GM20431 (cell line): ENCODE measurements around the gene GRIN1.
"Not testable (repeated sequence)": the region's sequence is repeated elsewhere in the genome, so short reads cannot be mapped to it uniquely, and the experiment has no call there.

Experiments used
- in situ Hi-C: fragments of 300-500 bp; cut with MseI, MboI; formaldehyde crosslinking; loops from one replicate; pipeline ENCODE4 v1.15.0; 2020; ENCODE audit warnings: low sequenced_read_pairs; ENCODE audit not compliant: unreplicated experiment

Gene GRIN1

GRCh38 chr9:137110911-137111787 is 27.8 kb upstream of the GRIN1 start:
- in situ Hi-C loops, result no loop called here

GRCh38 chr9:137111788-137112563 is 27.0 kb upstream of the GRIN1 start:
- in situ Hi-C loops, result no loop called here

GRCh38 chr9:137112564-137113384 is 26.2 kb upstream of the GRIN1 start:
- in situ Hi-C loops, result no loop called here

- in situ Hi-C loops, result no loop called here
Measured at GRCh38 chr9:137113385-137114159, 25.4 kb upstream of the GRIN1 start.

- in situ Hi-C loops, result no loop called here
Measured at GRCh38 chr9:137114220-137114612, 24.7 kb upstream of the GRIN1 start.

GRCh38 chr9:137114613-137115393 is 24.2 kb upstream of the GRIN1 start, which contains the start of gene DPP7:
Gene DPP7 (minus strand): TSS chr9:137114733. CDS start chr9:137114713, 20 bp downstream.
- in situ Hi-C loops, result no loop called here

GRCh38 chr9:137115394-137116026 is 23.4 kb upstream of the GRIN1 start:
- in situ Hi-C loops, result no loop called here

- in situ Hi-C loops, result no loop called here
Measured at GRCh38 chr9:137116027-137116507, 22.9 kb upstream of the GRIN1 start.

GRCh38 chr9:137116728-137117127 is 22.2 kb upstream of the GRIN1 start:
- in situ Hi-C loops, result no loop called here

GRCh38 chr9:137117269-137117731 is 21.7 kb upstream of the GRIN1 start:
- in situ Hi-C loops, result no loop called here

GRCh38 chr9:137118092-137118603 is 20.8 kb upstream of the GRIN1 start:
- in situ Hi-C loops, result not testable (repeated sequence)

GRCh38 chr9:137121927-137122795 is 16.8 kb upstream of the GRIN1 start:
- in situ Hi-C loops, result loop anchor here (10.0 kb wide), 1 partner anchor 103 kb away; the partner anchor contains the start of genes CYSRT1, RNF208 and RNF224

- in situ Hi-C loops, result loop anchor here (10.0 kb wide), 1 partner anchor 102 kb away; the partner anchor contains the start of genes CYSRT1, RNF208 and RNF224
Measured at GRCh38 chr9:137122796-137123467, 16.0 kb upstream of the GRIN1 start.

GRCh38 chr9:137123468-137123837 is 15.5 kb upstream of the GRIN1 start:
- in situ Hi-C loops, result loop anchor here (10.0 kb wide), 1 partner anchor 101 kb away; the partner anchor contains the start of genes CYSRT1, RNF208 and RNF224

- in situ Hi-C loops, result loop anchor here (10.0 kb wide), 1 partner anchor 101 kb away; the partner anchor contains the start of genes CYSRT1, RNF208 and RNF224
Measured at GRCh38 chr9:137123952-137124462, 14.9 kb upstream of the GRIN1 start.

- in situ Hi-C loops, result loop anchor here (10.0 kb wide), 1 partner anchor 98 kb away; the partner anchor contains the start of genes CYSRT1, RNF208 and RNF224
Measured at GRCh38 chr9:137126786-137127185, 12.2 kb upstream of the GRIN1 start.
